GM21447 (cell line): Measurements from ENCODE around the gene ZNRF3.
"Not testable (repeated sequence)": the region's sequence is repeated elsewhere in the genome, so short reads cannot be mapped to it uniquely, and the experiment has no call there.

Experiments used
- ATAC-seq: cut with Tn5 transposase; IDR thresholded peaks from one replicate; pipeline ENCODE4 v1.9.1; 2021; ENCODE audit not compliant: unreplicated experiment

The ZNRF3 gene

GRCh38 chr22:28883917-28884746 is 760 bp downstream of the ZNRF3 start:
- ATAC-seq: no peak

- no peak for ATAC-seq
These were observed 1.5 kb downstream of the ZNRF3 start for GRCh38 chr22:28884747-28885350.

GRCh38 chr22:28885939-28886338 is 2.6 kb downstream of the ZNRF3 start:
- no peak for ATAC-seq

GRCh38 chr22:28886679-28887078 is 3.3 kb downstream of the ZNRF3 start:
- ATAC-seq: not testable (repeated sequence)

GRCh38 chr22:28887725-28888459 is 4.5 kb downstream of the ZNRF3 start:
- ATAC-seq: no peak

- no peak for ATAC-seq
These were observed 6.2 kb downstream of the ZNRF3 start for GRCh38 chr22:28889478-28890024.

- ATAC-seq: no peak
These were observed 7.9 kb downstream of the ZNRF3 start for GRCh38 chr22:28891156-28891733.

GRCh38 chr22:28892175-28892731 is 8.9 kb downstream of the ZNRF3 start:
- no peak for ATAC-seq

- no peak for ATAC-seq
These were observed 10.4 kb downstream of the ZNRF3 start for GRCh38 chr22:28893810-28894209.

- no peak for ATAC-seq
These were observed 11.0 kb downstream of the ZNRF3 start for GRCh38 chr22:28894334-28894733.

GRCh38 chr22:28894807-28895206 is 11.4 kb downstream of the ZNRF3 start:
- ATAC-seq: no peak

- ATAC-seq: no peak
These were observed 13.2 kb downstream of the ZNRF3 start for GRCh38 chr22:28896611-28897010.

GRCh38 chr22:28898233-28898629 is 14.9 kb downstream of the ZNRF3 start:
- ATAC-seq: no peak

- ATAC-seq: no peak
These were observed 16.0 kb downstream of the ZNRF3 start for GRCh38 chr22:28899199-28899853.

- ATAC-seq: no peak
These were observed 17.1 kb downstream of the ZNRF3 start for GRCh38 chr22:28900379-28900925.

- no peak for ATAC-seq
These were observed 19.1 kb downstream of the ZNRF3 start for GRCh38 chr22:28902490-28902889.

- no peak for ATAC-seq
These were observed 19.7 kb downstream of the ZNRF3 start for GRCh38 chr22:28903080-28903479.

- ATAC-seq: no peak
These were observed 20.4 kb downstream of the ZNRF3 start for GRCh38 chr22:28903729-28904128.

GRCh38 chr22:28904211-28904896 is 21.0 kb downstream of the ZNRF3 start:
- no peak for ATAC-seq
